ENCODE measurements around the gene SLC44A5. TPM values are rescaled to one million over a fixed set of nuclear protein-coding genes. Genes with fewer than 3 reads are reported as not detected.
"Not testable (repeated sequence)": the region's sequence is repeated elsewhere in the genome, so short reads cannot be mapped to it uniquely, and the experiment has no call there.

SLC44A5 gene
- total RNA-seq, 1 donor from 2014 or later, result 1.7 TPM

- DNase-seq (ENCODE audit: extremely low read depth, low read depth, low spot score), result no peak
Measured at GRCh38 chr1:75305061-75305460, 305.9 kb downstream of the SLC44A5 start.

GRCh38 chr1:75293270-75293669 lies 317.6 kb downstream of the SLC44A5 start:
- no peak for DNase-seq (ENCODE audit: extremely low read depth, low read depth, low spot score)

DNA sequence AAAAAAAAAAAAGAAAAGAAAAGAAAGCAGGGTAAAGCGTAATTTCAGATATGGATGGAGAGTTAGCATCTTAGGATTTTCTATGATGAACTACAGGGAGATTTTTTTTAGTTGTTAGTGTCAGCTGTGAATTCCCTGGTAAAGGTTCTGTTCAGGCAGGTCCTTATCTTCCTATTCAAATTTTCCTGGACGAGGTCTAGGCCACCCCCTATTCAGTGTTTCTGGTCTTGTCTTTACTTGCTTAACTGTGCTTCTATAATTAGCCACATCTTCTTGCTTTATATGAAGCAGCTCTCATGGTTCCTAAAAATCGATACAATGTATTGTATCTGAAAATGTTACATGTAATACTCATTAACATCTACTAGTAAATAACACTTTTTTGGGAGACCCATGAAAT lies 318.9 kb downstream of the SLC44A5 start:
- DNase-seq (ENCODE audit: extremely low read depth, low read depth, low spot score), result no peak

GRCh38 chr1:75276385-75276784 lies 334.5 kb downstream of the SLC44A5 start:
- DNase-seq (ENCODE audit: extremely low read depth, low read depth, low spot score), result no peak

- DNase-seq (ENCODE audit: extremely low read depth, low read depth, low spot score), result no peak
Measured at GRCh38 chr1:75275631-75276030, 335.3 kb downstream of the SLC44A5 start.

GRCh38 chr1:75274920-75275506 lies 335.9 kb downstream of the SLC44A5 start:
- no peak for DNase-seq (ENCODE audit: extremely low read depth, low read depth, low spot score)

DNA sequence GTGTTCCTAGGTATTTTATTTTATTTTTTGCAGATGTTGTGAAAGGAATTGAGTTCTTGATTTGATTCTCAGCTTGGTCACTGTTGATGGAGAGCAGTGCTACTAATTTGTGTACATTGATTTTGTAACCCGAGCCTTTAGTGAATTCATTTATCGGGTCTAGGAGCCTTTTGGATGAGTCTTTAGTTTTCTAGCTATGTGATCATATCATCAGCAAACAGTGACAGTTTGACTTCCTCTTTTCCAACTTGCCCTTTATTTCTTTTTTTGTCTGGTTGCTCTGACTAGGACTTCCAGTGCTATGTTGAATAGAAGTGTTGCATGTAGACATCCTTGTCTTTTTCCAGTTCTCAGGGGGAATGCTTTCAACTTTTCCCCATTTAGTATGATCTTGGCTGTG lies 337.8 kb downstream of the SLC44A5 start:
- no peak for DNase-seq (ENCODE audit: extremely low read depth, low read depth, low spot score)

DNA sequence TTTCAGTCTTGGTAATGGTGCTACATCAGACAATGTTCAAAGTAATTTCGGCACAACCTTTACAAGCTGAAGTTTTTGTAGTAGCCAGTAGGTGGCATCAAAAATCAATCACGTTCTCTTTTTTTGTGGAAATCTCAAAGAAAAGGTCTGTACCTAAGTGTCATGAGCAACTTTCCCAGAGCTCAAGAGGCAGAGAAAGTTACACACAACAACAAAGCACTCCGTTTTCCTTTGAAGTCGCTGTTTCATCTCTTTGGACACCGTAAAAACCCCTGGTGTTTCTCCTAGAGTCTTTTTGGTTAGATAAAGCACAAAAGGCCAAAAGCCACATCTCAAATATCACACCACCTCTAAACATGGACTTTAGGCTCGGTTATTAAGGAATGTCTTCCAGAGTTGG lies 345.1 kb downstream of the SLC44A5 start:
- peak; percentile 54 for DNase-seq (ENCODE audit: extremely low read depth, low read depth, low spot score)

DNA sequence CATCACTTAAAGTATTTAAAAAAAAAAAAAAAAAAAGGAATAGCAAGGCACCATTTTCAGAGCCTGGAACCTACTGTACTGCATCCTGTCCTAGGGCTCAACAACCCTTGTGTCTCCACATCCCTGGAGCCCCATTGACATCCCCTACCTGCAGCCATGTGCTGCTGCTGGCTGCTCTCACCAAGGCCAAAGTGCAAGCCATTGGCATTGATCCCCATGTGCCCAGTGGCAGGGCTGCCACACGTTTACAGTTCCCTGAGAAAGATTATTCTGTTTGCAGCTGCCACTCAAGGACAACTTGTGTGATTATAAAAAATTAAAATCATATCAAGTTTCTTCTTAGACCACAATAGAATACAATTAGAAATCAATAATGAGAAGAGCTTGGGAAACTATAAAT lies 346.8 kb downstream of the SLC44A5 start:
- DNase-seq (ENCODE audit: extremely low read depth, low read depth, low spot score), result no peak

DNA sequence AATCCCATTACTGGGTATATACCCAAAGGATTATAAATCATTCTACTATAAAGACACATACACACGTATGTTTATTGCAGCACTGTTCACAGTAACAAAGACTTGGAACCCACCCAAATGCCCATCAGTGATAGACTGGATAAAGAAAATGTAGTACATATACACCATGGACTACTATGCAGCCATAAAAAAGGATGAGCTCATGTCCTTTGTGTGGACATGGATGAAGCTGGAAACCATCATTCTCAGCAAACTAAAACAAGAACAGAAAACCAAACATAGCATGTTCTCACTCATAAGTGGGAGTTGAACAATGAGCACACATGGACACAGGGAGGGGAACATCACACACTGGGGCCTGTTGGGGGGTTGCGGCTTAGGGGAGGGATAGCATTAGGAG lies 347.3 kb downstream of the SLC44A5 start:
- DNase-seq (ENCODE audit: extremely low read depth, low read depth, low spot score), result not testable (repeated sequence)

DNA sequence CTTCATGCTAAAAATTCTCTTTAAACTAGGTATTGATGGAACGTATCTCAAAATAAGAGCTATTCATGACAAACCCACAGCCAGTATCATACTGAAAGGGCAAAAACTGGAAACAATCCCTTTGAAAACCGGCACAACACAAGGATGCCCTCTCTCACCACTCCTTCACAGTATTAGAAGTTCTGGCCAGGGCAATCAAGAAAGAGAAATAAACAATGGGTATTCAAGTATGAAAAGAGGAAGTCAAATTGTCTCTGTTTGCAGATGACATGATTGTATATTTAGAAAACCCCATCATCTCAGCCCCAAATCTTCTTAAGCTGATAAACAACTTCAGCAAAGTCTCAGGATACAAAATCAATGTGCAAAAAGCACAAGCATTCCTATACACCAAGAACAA lies 349.0 kb downstream of the SLC44A5 start:
- DNase-seq (ENCODE audit: extremely low read depth, low read depth, low spot score), result not testable (repeated sequence)

- no peak for DNase-seq (ENCODE audit: extremely low read depth, low read depth, low spot score)
Measured at GRCh38 chr1:75258351-75258750, 352.6 kb downstream of the SLC44A5 start.

- DNase-seq (ENCODE audit: extremely low read depth, low read depth, low spot score), result no peak
Measured at GRCh38 chr1:75257424-75257823, 353.5 kb downstream of the SLC44A5 start.

DNA sequence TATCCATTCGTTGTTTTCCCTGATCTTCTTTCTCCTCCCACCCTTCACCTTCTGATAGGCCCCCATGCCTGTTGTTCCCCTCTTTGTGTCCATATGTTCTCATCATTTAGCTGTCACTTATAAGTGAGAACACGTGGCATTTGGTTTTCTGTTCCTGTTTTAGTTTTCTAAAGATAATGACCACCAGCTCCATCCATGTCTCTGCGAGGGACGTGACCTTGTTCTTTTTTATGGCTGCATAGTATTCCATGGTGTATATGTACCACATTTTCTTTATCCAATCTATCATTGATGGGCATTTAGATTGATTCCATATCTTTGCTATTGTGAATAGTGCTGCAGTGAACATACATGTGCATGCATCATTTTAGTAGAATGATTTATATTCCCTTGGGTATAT lies 360.8 kb downstream of the SLC44A5 start:
- not testable (repeated sequence) for DNase-seq (ENCODE audit: extremely low read depth, low read depth, low spot score)

GRCh38 chr1:75245239-75245638 lies 365.7 kb downstream of the SLC44A5 start:
- DNase-seq (ENCODE audit: extremely low read depth, low read depth, low spot score), result no peak

GRCh38 chr1:75243124-75243523 lies 367.8 kb downstream of the SLC44A5 start:
- DNase-seq (ENCODE audit: extremely low read depth, low read depth, low spot score), result no peak

- DNase-seq (ENCODE audit: extremely low read depth, low read depth, low spot score), result no peak
Measured at GRCh38 chr1:75237316-75237715, 373.6 kb downstream of the SLC44A5 start.

DNA sequence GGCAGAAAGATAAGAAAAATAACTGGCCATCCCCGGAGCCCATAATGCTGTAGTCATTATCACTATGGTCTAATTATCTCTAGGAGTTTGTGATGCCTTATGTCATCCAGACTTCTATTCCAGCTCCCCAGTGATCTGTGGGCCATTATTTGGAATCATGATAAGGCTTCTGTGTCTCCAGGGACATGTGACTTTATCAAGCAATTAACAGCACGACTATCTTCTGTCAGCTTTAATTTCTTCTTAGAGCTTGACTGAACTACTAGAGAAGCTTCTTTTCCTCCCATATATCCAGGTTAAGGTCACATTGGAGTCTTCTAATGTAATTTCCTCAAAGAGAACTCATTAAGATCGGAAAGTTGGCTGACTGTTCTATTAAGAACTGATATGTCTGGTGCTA lies 376.4 kb downstream of the SLC44A5 start:
- DNase-seq (ENCODE audit: extremely low read depth, low read depth, low spot score), result no peak

DNA sequence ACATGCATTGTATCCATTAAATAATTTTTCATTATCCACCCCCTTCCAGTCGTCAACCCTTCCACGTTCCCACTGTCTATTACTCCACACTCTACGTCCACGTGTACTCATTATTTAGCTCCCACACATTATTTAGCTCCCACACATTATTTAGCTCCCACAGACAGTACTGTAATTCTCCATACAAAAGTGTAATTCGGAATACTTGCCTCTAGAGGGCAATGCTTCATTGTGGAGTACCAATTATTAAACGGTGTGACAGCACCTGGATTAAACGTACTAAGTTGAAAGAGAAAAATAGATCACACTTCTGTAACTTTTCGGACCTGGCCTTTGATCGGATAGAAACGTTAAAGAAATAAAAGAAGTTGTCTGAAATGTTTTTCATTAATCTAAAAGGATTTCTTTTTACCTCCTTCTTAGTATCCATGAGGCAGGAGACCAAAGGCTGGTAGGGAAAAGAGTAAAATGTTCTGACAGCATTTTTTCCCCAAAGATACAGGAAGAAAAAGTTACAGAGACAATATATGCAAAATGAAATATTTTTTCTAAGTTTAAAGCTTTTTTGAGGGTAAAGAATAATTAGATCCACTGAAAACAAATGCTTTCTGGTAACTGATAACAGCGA lies 377.5 kb downstream of the SLC44A5 start:
- DNase-seq (ENCODE audit: extremely low read depth, low read depth, low spot score), result peak; percentile 12

DNA sequence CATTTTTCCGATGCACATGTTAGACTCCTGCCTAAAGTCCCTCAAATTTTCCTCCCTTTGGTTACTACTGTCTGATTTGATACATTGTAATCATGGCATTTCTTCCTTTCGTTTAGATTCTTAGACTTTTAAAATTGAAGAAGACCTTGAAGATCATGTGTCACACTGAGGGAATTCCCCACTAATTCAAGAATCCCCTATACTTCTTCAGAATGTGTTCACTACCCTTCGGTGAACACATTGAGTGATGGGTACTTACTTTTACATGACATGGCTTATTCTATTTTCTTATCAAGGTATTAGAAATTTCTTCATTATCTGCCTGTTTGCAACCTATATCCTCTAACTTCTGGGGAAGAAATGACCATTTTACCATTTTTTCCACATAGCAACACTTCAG lies 390.8 kb downstream of the SLC44A5 start:
- no peak for DNase-seq (ENCODE audit: extremely low read depth, low read depth, low spot score)

GRCh38 chr1:75214017-75214416 lies 396.9 kb downstream of the SLC44A5 start:
- DNase-seq (ENCODE audit: extremely low read depth, low read depth, low spot score), result no peak

DNA sequence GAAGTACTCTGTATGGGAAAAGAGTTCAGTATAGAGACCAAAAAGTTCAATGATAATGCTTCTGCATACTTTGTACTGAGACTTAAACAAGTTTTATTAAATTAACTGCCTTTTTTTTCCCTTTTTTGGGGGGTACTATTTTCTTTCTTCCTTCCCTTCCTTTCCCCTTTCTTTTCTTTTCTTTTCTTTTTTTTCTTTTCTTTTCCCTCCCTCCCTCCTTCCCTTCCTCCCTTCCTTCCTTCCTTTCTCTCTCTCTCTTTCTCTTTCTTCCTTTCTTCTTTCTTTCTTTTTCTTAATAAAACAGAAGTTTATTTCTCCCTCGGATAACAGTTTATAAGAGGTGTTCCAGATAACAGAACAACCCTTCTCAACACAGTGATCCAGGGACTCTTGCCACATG lies 399.3 kb downstream of the SLC44A5 start:
- no peak for DNase-seq (ENCODE audit: extremely low read depth, low read depth, low spot score)

- peak; percentile 54 for DNase-seq (ENCODE audit: extremely low read depth, low read depth, low spot score)
Measured at GRCh38 chr1:75208862-75209261, 402.1 kb downstream of the SLC44A5 start.
